CD4-positive, alpha-beta T cell treated with Interleukin-10 for 1 hour (primary cell): ENCODE data around the gene RNF151.

Experiments used
- DNase-seq: peaks from one replicate; pipeline ENCODE4 v3.0.0-alpha.2; 2020

The RNF151 gene

DNA sequence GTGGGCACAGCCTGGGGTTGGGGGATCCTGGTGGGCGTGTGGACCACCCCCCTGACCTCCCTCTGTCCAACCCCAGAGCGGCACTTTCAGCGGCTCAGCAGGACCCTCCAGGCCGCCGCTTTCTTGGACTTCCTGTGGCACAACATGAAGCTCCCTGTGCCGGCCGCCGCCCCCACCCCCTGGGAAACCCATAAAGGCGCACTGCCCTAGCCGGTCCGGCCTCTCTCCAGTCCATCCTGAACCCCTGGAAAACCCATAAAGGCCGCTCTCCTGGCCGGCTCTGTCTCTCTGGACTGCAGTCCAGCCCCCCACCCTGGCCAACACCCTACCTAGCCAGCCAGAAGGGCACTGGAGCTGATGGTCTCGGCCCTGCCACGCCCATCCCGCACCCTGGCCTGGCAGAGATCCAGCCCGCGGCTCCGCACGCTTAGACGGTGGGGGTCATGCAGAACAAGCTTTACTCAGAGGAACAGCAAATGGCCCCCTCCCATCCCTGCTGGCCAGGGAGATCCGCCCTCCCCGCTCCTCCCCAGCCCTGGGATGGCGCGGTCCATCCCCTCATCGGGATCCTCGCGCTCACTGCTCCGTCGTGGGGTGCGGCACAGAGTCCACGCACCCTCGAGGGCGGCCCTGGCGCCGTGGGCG lies 11.9 kb downstream of the RNF151 start:
- no peak for DNase-seq

DNA sequence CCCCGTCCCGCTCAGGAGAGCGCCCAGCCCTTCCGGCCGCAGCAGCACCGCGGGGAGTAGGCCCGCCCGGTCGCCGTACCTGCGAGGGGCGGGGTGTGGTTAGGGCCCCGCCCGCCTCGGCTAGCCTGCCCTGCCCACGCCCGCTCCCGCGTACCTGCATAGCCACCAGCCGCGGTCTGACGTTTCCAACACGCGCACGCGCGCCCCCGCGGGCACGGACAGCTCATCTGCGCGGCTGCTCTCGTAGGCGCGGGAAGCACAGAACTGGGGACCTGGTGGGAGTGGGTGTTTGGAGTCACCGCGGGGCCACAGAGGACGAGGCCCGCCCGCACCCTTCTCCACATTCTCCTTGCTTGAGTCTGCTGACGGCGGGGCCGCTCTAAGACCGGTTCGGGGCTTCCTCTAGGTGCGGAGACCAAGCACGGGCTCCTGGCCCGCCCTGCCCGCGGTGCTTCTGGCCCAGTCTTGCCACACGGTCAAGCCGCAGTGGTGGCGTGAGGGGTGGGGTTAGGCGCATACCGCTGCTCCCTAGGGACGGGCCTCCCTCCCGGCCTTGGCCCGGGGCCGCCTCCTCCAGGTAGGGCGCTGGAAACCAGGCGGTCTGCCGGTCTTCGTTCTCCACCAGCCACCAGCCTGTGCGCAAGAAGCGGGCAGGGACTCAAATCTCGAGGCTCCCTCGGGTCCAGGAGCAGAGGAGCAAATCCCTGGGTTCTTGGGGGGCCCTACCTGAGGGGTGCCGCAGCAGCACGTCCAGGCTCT lies 12.8 kb downstream of the RNF151 start:
- DNase-seq, result peak; percentile 54

DNA sequence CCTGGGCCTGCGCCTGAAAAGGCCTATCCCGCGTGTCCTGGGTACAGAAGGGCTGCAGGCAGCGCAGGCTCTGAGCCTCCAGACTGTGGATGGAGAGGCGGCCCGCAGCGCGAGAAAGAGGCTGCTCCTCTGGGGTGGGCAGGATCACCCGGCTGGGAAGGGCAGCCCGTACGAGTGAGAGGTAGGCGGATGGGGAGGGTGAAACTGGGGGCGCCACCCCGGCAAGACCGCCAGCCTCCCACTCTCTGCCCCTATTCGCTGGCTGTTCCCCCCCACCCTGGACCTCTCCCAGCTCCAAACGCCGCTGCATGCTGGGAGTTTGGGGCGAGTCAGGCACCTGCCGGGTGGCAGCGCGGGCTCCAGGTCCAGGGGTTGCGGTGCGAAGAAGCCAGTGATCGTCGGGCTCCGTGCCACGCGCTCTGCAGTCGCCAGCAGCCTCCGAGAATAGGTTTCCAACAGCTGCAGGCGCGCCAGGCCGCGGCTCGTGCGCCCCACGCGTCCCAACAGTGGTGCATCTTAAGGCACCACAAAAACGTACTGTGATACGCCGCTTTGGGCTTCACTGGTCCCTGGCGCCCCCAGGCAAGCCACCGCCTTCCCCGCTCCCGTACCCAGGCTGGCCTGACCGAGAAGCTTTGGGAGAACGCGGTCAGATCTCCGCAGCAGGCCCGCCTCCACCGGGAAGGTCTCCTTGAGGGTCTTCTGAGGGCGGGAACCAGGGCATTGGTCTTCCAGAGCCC lies 13.5 kb downstream of the RNF151 start:
- DNase-seq, result no peak

DNA sequence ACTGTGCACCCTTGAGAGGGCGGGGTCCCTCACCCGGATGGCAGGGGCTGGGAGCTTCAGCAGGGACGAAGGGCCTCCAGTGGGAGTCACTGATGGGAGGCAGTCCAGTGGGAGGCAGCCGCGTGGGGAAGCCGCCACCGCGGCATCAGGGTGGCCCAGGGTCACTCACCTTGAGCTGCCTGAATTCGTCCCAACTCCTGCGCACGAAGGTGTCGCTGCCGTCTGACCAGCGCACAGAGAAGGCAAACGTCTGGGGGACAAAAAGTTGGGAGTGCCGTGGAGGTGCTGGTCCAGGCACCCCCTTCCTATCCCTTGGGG lies 14.1 kb downstream of the RNF151 start:
- no peak for DNase-seq

DNA sequence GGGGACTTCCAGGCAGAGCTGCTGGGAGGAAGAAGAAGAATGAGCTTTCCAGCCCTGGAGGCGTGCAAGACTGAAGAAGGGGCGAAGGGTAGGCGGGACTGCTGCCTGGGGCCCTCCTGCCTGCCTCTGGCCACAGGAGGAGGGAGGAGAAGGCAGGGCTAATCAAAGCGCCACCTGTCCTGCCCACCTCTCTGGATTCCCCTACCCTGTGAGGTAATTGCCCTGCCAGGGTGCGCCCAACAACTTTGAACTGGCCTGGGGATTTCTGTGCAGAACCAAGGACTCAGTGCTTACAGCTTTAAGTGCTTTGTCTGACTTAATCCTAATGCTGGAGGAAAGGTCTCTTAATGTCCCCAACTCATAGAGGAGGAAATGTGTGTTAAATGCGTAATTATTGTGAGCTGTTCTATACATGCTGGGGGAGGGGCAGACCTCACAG lies 14.8 kb downstream of the RNF151 start, which contains the start of gene NOXO1:
Gene NOXO1, minus strand, starts transcription at position 72 of the 439 bp plus-strand sequence. CDS start 290 bp downstream, outside the sequence.
- no peak for DNase-seq

DNA sequence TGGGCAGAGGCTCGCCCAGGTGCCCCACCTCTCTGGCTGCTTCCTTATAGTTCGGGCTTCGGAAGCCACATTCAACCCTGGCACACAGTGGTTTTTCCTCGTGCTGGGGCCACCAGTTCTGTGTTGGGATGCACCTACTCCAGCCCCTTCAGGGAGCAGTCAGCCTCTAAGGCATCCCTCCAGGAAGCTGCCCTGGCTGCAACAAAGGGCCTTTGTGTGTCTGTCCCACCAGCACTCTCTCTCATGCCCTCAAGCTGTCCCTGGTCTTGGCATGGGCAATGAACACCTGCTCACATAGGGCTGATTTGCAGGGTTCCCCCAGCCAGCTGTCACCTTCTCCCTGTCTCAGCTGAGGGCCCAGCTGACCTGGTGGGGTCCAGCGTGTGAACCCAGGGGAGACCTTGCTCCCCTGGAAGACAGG lies 15.4 kb downstream of the RNF151 start:
- no peak for DNase-seq

DNA sequence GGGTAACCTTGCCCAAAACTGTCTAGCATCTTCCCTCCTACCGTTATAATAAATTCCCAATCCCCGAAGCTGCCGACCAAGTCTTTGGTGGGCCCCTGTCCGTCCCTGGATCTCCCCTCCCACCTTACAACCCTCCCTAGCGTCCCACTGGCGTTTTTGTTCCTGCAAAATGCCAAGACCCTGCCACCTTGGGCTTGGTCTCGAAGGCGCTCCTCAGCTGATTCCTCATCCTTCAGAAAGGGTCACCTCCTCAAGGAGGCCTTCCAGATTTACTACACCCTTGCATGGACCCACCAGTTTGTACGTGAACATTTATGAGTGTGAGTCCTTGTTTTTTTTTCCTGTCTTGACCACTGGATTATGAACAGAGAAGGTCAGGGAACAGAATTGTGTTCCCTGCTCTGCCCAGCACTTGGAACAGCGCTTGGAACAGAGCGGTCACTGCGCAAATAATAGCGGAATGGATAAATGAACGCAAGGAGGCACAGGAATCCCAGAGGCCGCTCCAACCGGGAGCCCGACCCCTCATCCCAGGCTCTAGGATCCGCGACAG lies 16.4 kb downstream of the RNF151 start:
- DNase-seq, result no peak

DNA sequence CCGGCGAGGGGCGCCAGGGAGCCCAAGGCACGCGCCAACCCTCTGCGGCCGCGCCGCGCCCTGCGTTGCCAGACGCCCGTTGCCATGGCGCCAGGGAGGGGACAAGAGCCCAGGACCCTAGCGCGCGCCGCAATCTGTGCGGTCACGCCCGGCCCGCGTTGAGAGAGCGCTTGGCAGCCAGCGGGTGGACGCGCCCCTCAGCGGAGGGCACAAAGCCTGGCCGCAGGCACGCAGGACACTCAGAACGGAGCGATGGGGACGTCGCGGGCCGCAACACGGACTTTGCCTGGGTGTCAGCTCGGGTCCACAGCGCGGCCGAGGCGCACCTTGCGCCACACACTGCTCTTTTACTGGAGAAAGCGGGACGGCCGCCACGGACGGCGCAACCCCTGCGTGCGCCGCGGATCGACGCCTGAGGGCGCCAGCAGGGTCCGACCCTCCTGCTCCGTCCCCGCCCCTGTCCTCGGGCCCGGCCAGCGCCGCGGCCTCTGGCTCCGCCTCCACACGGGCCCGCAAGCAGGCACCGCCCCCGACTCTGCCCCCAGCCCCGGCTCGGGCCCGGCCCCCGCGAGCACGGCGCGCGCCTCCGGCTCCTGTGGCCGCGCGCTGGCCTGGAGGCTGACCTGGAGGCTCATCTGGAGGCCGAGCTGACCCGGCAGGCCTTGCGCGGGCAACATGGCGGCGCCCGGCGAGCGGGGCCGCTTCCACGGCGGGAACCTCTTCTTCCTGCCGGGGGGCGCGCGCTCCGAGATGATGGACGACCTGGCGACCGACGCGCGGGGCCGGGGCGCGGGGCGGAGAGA lies 17.1 kb downstream of the RNF151 start, which contains the start of gene GFER:
Gene GFER, plus strand, starts transcription at position 650 of the 803 bp plus-strand sequence. Its CDS starts 26 bp downstream, at position 676.
- peak; percentile 83 for DNase-seq

DNA sequence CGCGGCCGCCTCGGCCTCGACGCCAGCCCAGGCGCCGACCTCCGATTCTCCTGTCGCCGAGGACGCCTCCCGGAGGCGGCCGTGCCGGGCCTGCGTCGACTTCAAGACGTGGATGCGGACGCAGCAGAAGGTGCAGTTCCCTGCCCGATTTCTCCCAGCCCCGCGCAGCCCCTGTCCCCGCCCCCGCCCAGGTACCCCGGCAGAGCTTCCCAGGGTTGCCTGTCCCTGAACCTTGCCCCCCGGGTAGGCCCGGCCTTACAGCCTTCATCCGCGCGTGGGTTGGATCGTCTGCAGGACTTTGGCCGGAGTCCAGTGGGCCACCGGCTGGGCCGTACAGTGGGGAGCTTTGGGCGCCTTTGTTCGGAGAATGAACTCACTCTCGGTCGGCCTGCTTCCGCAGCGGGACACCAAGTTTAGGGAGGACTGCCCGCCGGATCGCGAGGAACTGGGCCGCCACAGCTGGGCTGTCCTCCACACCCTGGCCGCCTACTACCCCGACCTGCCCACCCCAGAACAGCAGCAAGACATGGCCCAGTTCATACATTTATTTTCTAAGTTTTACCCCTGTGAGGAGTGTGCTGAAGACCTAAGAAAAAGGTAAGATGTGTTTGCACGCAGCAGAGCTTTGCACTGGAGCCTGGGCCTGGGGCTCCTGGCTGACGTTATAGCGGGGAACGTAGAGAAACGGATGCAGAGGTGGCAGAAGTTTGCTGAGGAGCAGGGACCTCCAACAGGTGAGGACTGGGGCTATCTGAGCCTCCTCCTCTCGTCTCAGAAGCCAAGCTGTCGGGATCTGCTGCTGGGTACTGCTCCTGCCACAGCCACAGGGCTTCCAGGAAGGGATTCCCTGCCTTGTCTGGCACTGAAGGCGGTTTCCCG lies 17.9 kb downstream of the RNF151 start:
- no peak for DNase-seq

DNA sequence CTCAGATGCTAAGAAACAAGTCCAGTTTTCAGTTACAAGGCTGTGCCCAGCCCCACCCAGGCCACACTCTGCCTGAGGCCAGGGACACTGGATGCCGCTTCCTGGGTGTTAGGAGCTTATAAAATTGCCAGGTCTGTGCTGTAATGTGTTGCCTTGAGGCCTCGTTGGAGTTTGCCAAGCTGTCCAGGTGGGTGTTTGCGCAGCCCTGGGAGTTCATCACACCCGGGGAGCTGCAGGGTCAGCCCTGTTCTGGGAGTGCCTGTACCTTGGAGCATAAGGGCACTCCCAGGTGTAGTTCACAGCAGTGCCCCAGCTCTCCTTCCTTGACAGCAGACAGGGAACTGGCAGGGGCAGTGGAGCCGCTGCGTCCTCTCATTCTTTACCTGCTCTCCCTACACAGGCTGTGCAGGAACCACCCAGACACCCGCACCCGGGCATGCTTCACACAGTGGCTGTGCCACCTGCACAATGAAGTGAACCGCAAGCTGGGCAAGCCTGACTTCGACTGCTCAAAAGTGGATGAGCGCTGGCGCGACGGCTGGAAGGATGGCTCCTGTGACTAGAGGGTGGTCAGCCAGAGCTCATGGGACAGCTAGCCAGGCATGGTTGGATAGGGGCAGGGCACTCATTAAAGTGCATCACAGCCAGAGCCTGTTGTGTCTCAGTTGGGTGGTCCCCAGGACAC lies 19.0 kb downstream of the RNF151 start:
- DNase-seq, result no peak

DNA sequence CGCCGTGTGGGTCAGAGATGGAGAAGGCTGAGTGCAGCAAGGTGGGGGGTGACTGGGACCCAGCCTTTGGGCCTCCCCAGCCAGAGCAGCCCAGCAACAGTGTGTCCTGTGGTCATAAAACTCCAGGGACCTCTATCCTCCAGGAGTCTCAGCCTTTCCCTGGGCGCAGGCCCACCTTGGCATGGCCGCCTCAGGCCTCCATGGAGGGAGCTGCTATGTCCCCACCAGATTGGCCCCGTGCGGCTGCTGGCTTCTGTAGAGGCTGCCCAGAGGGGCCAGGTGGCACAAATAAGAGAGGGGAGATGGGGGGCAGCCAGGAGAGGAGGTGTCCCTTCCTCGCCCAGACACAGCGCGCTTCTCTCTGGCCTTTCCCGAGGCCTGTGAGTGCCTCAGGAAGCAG lies 20.5 kb downstream of the RNF151 start:
- no peak for DNase-seq

DNA sequence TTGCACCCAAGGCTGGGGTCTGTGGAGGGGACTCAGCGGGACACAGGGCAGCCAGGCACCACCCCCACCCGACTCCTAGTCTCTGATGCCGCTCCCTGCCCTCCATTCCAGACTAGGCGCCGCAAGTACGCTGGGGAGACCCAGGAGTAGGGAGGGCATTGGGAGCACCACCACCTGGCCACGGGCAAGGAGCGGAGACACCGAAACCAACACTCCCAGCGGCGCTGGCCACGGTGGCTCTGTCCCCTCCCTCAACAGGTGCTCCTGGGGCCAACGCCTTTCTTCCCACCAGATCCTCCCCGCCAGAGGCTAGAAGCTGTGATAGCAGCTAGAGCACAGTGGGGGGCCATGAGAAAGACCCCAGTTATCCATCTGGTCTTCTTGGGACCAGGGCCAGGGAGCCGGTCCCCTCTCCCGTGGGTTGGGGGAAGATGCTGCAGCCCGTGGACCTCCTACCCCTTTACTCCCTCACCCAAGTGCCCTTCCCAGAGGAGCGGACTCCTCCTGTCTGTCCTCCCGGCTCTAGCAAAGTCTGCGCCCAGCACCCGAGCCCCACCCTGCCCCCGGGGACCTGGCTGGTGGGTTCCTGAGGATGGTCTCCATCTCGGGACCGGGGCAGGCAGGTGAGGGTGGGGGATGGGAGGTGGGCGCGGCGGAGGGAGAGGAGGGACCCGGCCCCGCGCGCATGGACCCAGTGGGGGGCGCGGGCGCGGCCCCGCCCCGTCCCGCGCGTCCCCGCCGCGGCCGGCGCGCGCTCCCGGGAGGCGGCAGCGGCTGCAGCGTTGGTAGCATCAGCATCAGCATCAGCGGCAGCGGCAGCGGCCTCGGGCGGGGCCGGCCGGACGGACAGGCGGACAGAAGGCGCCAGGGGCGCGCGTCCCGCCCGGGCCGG lies 22.8 kb downstream of the RNF151 start, which contains the start of gene SYNGR3:
Gene SYNGR3, plus strand, starts transcription at position 762 of the 892 bp plus-strand sequence. CDS start 133 bp downstream, outside the sequence.
- peak; percentile 28 for DNase-seq

DNA sequence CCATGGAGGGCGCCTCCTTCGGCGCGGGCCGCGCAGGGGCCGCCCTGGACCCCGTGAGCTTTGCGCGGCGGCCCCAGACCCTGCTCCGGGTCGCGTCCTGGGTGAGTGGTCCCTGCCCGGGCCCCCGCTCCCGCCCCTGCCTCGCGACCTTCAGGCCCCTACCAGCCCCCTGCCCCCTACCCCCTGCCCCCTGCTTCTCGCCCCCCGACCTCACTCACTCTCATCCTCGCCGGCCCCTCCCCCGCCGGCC lies 23.4 kb downstream of the RNF151 start:
- DNase-seq, result no peak

DNA sequence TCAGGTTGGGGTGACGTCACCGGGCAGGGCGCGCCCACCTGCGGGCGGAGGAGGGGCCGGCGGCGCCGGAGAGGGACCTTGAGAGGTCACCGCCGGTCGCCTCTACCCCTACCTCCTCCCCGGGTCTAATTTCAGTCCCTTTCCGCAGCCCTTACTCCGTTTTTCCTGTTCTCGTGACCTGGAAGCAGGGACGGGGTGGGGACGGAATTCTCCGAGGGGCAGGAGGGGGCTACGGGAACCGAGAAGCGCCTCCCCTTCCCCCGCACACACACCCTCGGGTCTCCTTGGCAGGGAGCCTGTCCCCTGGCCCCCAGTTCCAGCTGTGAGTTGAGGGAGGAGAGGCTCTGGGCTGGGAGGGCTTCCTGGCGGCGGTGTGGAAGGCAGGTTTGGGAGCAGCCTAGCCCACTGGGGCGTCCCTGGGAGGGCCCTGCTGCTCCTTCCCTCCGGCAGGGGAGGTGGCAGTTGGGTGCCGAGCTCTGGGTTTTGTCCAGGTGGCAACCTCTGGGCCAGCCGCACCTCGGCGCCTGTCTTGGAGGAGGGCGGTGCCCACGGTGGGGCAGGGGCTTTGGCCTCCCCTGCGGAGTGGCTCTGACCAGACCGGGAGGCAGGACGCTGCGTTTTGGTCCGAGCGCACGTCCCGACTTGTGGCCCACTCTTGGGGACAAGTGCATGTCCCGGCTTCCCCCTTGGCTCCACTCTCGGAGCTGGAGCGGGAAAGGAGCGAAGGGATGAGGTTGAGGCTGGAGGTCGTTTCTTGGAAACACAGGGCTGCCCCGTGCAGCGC lies 23.9 kb downstream of the RNF151 start:
- DNase-seq, result peak; percentile 65

DNA sequence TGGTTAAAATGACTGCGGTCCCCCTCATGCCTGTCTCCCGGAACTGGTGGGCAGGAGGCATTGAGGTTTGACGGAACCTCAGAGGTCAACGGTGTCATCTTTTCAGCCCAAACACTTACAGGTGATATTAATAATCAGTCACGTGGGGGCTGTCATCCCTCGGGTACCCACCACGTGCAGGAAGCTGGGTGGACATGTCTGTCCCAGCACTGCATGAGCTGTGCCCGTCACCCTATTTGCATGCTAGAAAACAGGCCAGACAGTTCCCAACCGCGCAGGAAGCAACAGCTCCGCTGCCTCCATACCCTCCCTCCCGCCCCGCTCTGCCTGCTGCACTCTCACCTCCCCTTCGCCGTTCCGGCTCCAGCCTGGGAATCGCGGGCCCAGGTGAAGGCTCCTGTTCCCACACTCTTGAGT lies 24.5 kb downstream of the RNF151 start:
- DNase-seq, result peak; percentile 71

DNA sequence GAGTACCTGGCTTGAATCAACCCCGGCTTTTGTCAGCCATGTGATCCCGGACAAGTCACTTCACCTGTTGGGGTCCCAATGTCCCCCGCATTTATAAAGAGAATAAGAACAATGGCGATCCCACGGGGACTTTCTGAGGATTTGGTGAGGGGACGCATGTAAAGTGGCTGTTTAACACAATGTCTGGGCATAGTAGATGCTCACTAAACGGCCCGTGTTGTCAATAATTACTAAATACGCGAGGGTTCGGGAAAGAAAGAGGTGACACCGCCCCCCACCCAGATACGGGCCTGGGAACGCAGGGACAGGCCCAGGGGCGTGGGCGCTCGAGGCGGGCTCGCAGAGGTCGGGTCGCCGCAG lies 24.9 kb downstream of the RNF151 start:
- DNase-seq, result peak; percentile 17

DNA sequence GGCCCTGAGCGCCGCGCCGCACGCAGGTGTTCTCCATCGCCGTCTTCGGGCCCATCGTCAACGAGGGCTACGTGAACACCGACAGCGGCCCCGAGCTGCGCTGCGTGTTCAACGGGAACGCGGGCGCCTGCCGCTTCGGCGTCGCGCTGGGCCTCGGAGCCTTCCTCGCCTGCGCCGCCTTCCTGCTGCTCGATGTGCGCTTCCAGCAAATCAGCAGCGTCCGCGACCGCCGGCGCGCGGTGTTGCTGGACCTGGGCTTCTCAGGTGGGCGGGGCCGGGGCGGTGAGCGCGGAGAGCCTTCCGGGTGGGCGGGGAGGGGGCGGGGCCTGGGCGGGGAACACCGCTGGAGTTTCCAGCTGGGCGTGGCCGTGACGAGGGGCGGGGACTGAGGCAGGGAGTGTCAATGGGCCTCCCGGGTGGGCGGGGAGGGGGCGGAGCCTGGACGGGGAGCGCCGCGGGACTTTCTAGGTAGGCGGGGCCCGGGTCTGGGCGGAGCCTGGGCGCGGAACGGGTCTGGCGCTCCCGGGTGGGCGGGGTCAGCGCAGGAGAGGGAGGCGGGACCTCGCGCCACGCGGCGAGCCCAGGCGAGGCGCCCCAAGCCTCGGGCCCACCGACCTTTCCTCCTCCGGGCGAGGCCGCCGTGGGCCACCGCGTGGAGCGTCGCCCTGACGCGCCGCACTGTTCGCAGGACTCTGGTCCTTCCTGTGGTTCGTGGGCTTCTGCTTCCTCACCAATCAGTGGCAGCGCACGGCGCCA lies 25.5 kb downstream of the RNF151 start:
- peak; percentile 98 for DNase-seq

DNA sequence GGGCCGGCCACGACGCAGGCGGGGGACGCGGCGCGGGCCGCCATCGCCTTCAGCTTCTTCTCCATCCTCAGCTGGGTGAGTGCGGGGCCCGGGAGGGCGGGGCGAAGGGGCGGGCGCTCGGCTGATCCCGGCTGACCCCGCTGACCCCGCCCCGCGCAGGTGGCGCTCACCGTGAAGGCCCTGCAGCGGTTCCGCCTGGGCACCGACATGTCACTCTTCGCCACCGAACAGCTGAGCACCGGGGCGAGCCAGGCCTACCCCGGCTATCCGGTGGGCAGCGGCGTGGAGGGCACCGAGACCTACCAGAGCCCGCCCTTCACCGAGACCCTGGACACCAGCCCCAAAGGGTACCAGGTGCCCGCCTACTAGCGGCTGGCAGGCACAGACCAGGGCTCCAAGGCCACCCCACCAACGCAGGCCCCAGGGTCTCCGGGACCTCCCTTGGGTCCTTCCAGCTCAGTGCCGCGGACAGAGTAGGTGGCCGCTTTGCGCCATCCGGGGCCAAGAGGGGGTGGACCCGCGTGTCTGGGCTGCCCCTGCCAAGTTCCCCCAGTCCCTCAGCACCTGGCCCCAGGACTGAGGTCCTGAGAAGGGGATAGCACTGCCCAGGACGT lies 26.2 kb downstream of the RNF151 start:
- no peak for DNase-seq
